Measurements from ENCODE around the gene RPS15A. TPM values are rescaled to one million over a fixed set of nuclear protein-coding genes. Genes with fewer than 3 reads are reported as not detected.
"Not testable (repeated sequence)": the region's sequence is repeated elsewhere in the genome, so short reads cannot be mapped to it uniquely, and the experiment has no call there.

RPS15A gene
- total and polyA plus RNA-seq, 2 of the 8 experiments (the other 6 are each of a cell fraction or from before 2014, with no cell fraction given) = 1,784 to 5,666 TPM

GRCh38 chr16:18742870-18743269, 47.3 kb downstream of the RPS15A start:
- H4K8ac ChIP-seq (ENCODE audit: extremely low read depth, insufficient read depth, low read length); H2BK15ac ChIP-seq (ENCODE audit: low read length); H3K14ac ChIP-seq (ENCODE audit: insufficient read length); H3K18ac ChIP-seq (ENCODE audit: extremely low read depth, low read length); DNase-seq (ENCODE audit: low read depth in 1 of 2, low spot score in 2 of 2); H3K4me3 ChIP-seq (ENCODE audit: extremely low read depth in 1 of 4, insufficient read depth in 2 of 4, low read depth in 3 of 4, low read length in 4 of 4); H3K4ac ChIP-seq (replicated peaks; ENCODE audit: insufficient read length, low read depth, low read length); H3K23me2 ChIP-seq (ENCODE audit: low read depth, low read length); H2BK120ac ChIP-seq (replicated peaks; ENCODE audit: low read depth, low read length); H3K79me2 ChIP-seq (ENCODE audit: control insufficient read depth in 1 of 2, insufficient read depth in 2 of 2, low read length in 2 of 2); H2AFZ ChIP-seq (ENCODE audit: low read length); CTCF ChIA-PET (ENCODE audit: partially characterized antibody); H3K9ac ChIP-seq (replicated peaks in 1 of 4; ENCODE audit: extremely low read depth in 1 of 4, low read depth in 3 of 4, low read length in 3 of 4); H3K4me2 ChIP-seq (ENCODE audit: insufficient read depth in 1 of 2, low read depth in 2 of 2, low read length in 2 of 2); H3K23ac ChIP-seq (ENCODE audit: insufficient read length); H2BK12ac ChIP-seq (ENCODE audit: low read depth, low read length); H3K9me3 ChIP-seq (ENCODE audit: insufficient read depth in 2 of 2, low read depth in 1 of 2, low read length in 1 of 2); H2AK5ac ChIP-seq (ENCODE audit: low read depth, low read length); H3K4me1 ChIP-seq (replicated peaks in 1 of 4; ENCODE audit: control insufficient read depth in 3 of 4, insufficient read depth in 4 of 4, low read length in 3 of 4); H3K36me3 ChIP-seq (ENCODE audit: control insufficient read depth in 2 of 4, insufficient read depth in 4 of 4, low read length in 3 of 4); H2BK5ac ChIP-seq (ENCODE audit: low read depth, low read length); H2BK20ac ChIP-seq (ENCODE audit: low read length); H3K79me1 ChIP-seq (ENCODE audit: low read depth, low read length); H3K27ac ChIP-seq (ENCODE audit: low read depth, low read length); FAIRE-seq; H3K56ac ChIP-seq (replicated peaks; ENCODE audit: insufficient read length, low read depth, low read length); H4K5ac ChIP-seq (ENCODE audit: insufficient read length, low read depth, low read length); H3K27me3 ChIP-seq (replicated peaks in 1 of 4; ENCODE audit: control insufficient read depth in 3 of 4, extremely low read depth in 1 of 4, insufficient read depth in 3 of 4, low read length in 3 of 4); H4K20me1 ChIP-seq (replicated peaks in 1 of 2; ENCODE audit: control insufficient read depth in 1 of 2, insufficient read depth in 2 of 2, low read length in 2 of 2); H4K91ac ChIP-seq (replicated peaks; ENCODE audit: insufficient read length, low read length); POLR2A ChIA-PET (ENCODE audit: partially characterized antibody): not testable (repeated sequence)
- WGBS, 2 experiments (ENCODE audit: extremely low coverage in 1 of 2, insufficient coverage in 1 of 2, insufficient read length in 1 of 2, insufficient replicate concordance in 2 of 2, low coverage in 1 of 2, low lambda C conversion rate in 2 of 2, missing lambda C conversion rate in 1 of 2) = 95% methylated on average over 5 of the region's 8 CpGs; no CpG with 5 or more reads in 1 of the 2 experiments

- CTCF ChIA-PET (ENCODE audit: partially characterized antibody); H4K91ac ChIP-seq (replicated peaks; ENCODE audit: insufficient read length, low read length); POLR2A ChIA-PET (ENCODE audit: partially characterized antibody); H2BK120ac ChIP-seq (replicated peaks; ENCODE audit: low read depth, low read length); H4K8ac ChIP-seq (ENCODE audit: extremely low read depth, insufficient read depth, low read length); H2AFZ ChIP-seq (ENCODE audit: low read length); H3K4me1 ChIP-seq (replicated peaks in 1 of 4; ENCODE audit: control insufficient read depth in 3 of 4, insufficient read depth in 4 of 4, low read length in 3 of 4); H2BK15ac ChIP-seq (ENCODE audit: low read length); H3K23ac ChIP-seq (ENCODE audit: insufficient read length); H3K14ac ChIP-seq (ENCODE audit: insufficient read length); H3K9ac ChIP-seq (replicated peaks in 1 of 4; ENCODE audit: extremely low read depth in 1 of 4, low read depth in 3 of 4, low read length in 3 of 4); H2BK12ac ChIP-seq (ENCODE audit: low read depth, low read length); H3K36me3 ChIP-seq (ENCODE audit: control insufficient read depth in 2 of 4, insufficient read depth in 4 of 4, low read length in 3 of 4); H3K56ac ChIP-seq (replicated peaks; ENCODE audit: insufficient read length, low read depth, low read length); H4K20me1 ChIP-seq (replicated peaks in 1 of 2; ENCODE audit: control insufficient read depth in 1 of 2, insufficient read depth in 2 of 2, low read length in 2 of 2); H3K4ac ChIP-seq (replicated peaks; ENCODE audit: insufficient read length, low read depth, low read length); H3K79me1 ChIP-seq (ENCODE audit: low read depth, low read length); H3K4me2 ChIP-seq (ENCODE audit: insufficient read depth in 1 of 2, low read depth in 2 of 2, low read length in 2 of 2); H3K27me3 ChIP-seq (replicated peaks in 1 of 4; ENCODE audit: control insufficient read depth in 3 of 4, extremely low read depth in 1 of 4, insufficient read depth in 3 of 4, low read length in 3 of 4); H2BK20ac ChIP-seq (ENCODE audit: low read length); DNase-seq (ENCODE audit: low read depth in 1 of 2, low spot score in 2 of 2); H3K4me3 ChIP-seq (ENCODE audit: extremely low read depth in 1 of 4, insufficient read depth in 2 of 4, low read depth in 3 of 4, low read length in 4 of 4); H3K79me2 ChIP-seq (ENCODE audit: control insufficient read depth in 1 of 2, insufficient read depth in 2 of 2, low read length in 2 of 2); H2BK5ac ChIP-seq (ENCODE audit: low read depth, low read length); H3K18ac ChIP-seq (ENCODE audit: extremely low read depth, low read length); H4K5ac ChIP-seq (ENCODE audit: insufficient read length, low read depth, low read length); H3K9me3 ChIP-seq (ENCODE audit: insufficient read depth in 2 of 2, low read depth in 1 of 2, low read length in 1 of 2); FAIRE-seq; H2AK5ac ChIP-seq (ENCODE audit: low read depth, low read length); H3K27ac ChIP-seq (ENCODE audit: low read depth, low read length); H3K23me2 ChIP-seq (ENCODE audit: low read depth, low read length): not testable (repeated sequence)
- WGBS, 2 experiments (ENCODE audit: extremely low coverage in 1 of 2, insufficient coverage in 1 of 2, insufficient read length in 1 of 2, insufficient replicate concordance in 2 of 2, low coverage in 1 of 2, low lambda C conversion rate in 2 of 2, missing lambda C conversion rate in 1 of 2) = no CpG with 5 or more reads among the region's 3 CpGs
These were observed 50.1 kb downstream of the RPS15A start for GRCh38 chr16:18740027-18740426.
